NT2/D1 (cell line): ENCODE results near the gene DLG2.

ENCODE experiments used
- DNase-seq: peaks from one replicate; pipeline ENCODE4 v3.0.0-alpha.2; 2011; ENCODE audit warnings: low read depth, low spot score
- H3K27me3 ChIP-seq: 2 replicates; pipeline ENCODE4 v1.6.0; 2011; ENCODE audit warnings: mild to moderate bottlenecking; ENCODE audit not compliant: insufficient read length, insufficient read depth
- H3K36me3 ChIP-seq: 2 replicates; pipeline ENCODE4 v1.6.1; 2011; ENCODE audit warnings: mild to moderate bottlenecking, low read length, mixed read lengths; ENCODE audit not compliant: insufficient read depth, insufficient read length
- H3K4me1 ChIP-seq: 2 replicates; pipeline ENCODE4 v1.5.1; 2011; ENCODE audit not compliant: insufficient read depth, insufficient read length
- H3K4me3 ChIP-seq: 2 replicates; pipeline ENCODE4 v1.5.1; 2011; ENCODE audit warnings: low read depth; ENCODE audit not compliant: insufficient read length
- H3K9ac ChIP-seq: 2 replicates; pipeline ENCODE4 v1.6.0; 2011; ENCODE audit warnings: low read depth; ENCODE audit not compliant: insufficient read length
- H3K9me3 ChIP-seq: 2 replicates; pipeline ENCODE4 v1.5.1; 2011; ENCODE audit warnings: mild to moderate bottlenecking, low read length; ENCODE audit not compliant: insufficient read depth
- SUZ12 ChIP-seq: IDR thresholded peaks from 2 replicates; pipeline ENCODE4 v1.6.1; 2011; ENCODE audit not compliant: insufficient read length, insufficient read depth; ENCODE audit errors: extremely low read depth
- YY1 ChIP-seq: IDR thresholded peaks from 2 replicates; pipeline ENCODE4 v1.6.1; 2011; ENCODE audit not compliant: insufficient read length, insufficient read depth
- ZNF274 ChIP-seq: IDR thresholded peaks from 2 replicates; pipeline ENCODE4 v1.6.1; 2011; ENCODE audit warnings: mild to moderate bottlenecking, low read depth, low read length

DLG2 gene

DNA sequence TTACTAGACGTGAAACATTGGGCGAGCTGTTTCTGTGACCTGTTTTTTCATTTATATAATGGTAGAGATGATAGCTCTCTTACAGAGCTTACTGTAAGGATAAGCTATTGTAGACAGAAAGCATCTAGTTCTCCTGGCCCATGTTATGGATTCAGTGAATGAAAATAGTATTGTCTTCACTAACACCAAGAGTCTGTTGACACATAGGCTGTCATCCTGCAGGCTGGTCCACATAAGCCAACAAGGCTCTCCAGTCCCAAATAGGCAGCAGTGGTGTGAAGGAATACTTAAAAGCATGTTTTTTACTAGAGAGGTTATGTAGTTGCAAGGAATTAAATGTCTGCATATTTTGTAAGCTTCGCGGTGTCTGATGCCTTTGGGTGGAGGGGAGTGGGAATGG, 1963.2 kb downstream of the DLG2 start:
- Histone ChIP-seq H3K9ac (no peak overlapping the region), H3K4me1 (no peaks in the 10 kb centered on the region), H3K9me3 (no peaks in the 10 kb centered on the region), H3K36me3 (no peaks in the 10 kb centered on the region), H3K27me3 (no peaks in the 10 kb centered on the region), H3K4me3 (no peak overlapping the region)
- no peak for DNase-seq
- no peak for TF ChIP-seq SUZ12
- TF ChIP-seq YY1: no peak
- TF ChIP-seq ZNF274: no peak

DNA sequence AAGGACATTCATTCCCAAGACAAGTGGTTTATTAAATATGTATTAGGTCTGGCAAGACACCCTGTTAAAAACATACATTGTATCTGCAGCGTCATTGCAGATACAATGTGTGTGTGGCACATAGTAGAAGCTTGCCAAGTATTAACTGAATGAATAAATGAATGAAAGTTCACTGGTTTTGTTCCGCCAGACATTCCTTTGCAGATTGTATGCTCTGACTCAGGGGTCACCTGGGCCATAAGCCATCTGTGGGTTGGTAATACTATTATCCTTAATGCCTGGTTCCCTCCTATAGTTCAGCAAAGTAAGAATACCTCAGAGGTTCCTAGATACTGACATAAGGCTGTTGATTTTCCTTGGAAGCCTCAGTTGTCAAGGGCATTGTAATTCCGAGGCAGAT, 1963.7 kb downstream of the DLG2 start:
- Histone ChIP-seq H3K9me3 (no peaks in the 10 kb centered on the region), H3K36me3 (no peaks in the 10 kb centered on the region), H3K4me3 (no peak overlapping the region), H3K9ac (no peak overlapping the region), H3K4me1 (no peaks in the 10 kb centered on the region), H3K27me3 (no peaks in the 10 kb centered on the region)
- DNase-seq: no peak
- TF ChIP-seq ZNF274 (no peak), SUZ12 (no peak), YY1 (no peak)

DNA sequence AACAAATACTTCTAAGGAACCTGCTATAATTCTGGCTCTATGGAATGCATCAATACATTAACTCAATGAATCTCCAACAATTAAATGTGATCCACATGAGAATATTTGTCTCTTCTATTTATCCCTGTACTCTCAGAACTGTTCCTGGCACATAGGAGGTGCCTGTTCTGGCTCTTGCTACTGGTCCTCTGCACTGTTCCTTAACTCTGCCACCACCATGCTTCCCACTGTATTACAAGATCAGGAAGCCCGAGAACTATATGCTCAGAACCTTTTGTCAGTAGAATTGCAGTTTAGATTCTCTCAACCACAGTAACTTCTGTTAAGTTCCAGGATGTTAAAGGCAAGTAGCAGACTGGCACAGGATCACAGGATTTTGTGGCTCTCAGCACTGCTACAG, 1964.7 kb downstream of the DLG2 start:
- no peak for DNase-seq
- Histone ChIP-seq H3K9me3 (no peaks in the 10 kb centered on the region), H3K27me3 (no peaks in the 10 kb centered on the region), H3K9ac (no peak overlapping the region), H3K4me3 (no peak overlapping the region), H3K4me1 (no peaks in the 10 kb centered on the region), H3K36me3 (no peaks in the 10 kb centered on the region)
- TF ChIP-seq SUZ12: no peak

DNA sequence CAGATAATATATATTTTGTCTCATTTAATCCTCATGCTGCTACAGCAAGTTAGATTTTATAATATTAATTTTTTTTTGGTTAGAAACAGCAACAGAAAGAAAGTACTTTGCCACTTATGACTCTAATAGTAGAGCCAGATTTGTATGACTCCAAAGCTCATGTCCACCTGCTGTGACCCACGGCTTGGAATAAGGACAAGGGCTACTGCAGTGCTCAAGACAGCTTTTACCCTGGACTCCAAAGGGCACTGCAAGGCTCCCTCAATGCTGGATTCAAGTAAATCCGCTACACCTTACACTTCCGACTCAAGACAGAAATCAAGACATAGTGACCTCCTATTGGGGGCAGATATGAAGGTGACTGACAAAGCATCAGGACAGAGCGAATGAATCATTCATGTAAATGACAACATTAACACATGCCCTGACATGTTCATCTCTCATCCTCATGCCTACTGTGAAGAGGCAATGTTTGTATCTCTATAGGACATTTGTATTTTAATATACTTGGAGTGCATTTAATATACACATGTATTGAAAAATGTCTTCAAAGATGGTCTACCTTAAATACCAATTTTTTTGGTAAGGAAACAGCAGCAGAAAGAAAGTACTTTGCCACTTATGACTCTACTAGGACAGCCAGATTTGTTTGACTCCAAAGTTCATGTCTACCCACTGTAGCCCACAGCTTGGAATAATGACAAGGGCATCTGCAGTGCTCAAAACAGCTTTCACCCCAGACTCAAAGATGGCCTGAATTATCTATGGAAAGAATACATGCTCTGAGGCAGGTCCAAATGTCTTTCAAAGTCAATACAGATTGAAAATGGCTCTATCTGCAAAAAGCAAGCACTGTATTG, 1965.4 kb downstream of the DLG2 start:
- Histone ChIP-seq H3K27me3 (no peaks in the 10 kb centered on the region), H3K36me3 (no peaks in the 10 kb centered on the region), H3K9ac (no peak overlapping the region), H3K4me1 (no peaks in the 10 kb centered on the region), H3K4me3 (no peak overlapping the region), H3K9me3 (no peaks in the 10 kb centered on the region)
- no peak for TF ChIP-seq SUZ12
- TF ChIP-seq YY1: no peak
- no peak for TF ChIP-seq ZNF274
- no peak for DNase-seq

DNA sequence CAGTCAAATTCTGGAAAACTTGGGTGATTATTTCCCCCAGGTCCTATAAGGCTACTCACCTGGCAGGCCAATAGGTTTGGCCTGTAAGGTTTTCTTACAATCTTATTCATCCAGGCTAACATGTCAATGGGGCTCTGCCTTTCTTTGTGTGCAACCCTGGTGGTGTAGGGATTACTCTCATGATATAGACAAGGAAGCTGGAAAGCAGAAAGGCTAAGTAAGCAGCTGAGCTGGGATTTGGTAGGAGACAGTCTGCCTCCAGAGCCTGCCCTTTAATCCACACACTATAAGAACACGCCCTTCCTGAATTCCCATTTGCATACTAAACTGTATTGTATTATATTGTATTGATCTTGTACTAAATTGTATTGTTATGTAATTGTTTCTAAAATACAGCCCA, 1967.7 kb downstream of the DLG2 start:
- no peak for DNase-seq
- Histone ChIP-seq H3K4me1 (no peaks in the 10 kb centered on the region), H3K4me3 (no peak overlapping the region), H3K9me3 (no peaks in the 10 kb centered on the region), H3K9ac (no peak overlapping the region), H3K27me3 (no peaks in the 10 kb centered on the region), H3K36me3 (no peaks in the 10 kb centered on the region)
- TF ChIP-seq ZNF274: no peak
- no peak for TF ChIP-seq SUZ12
- TF ChIP-seq YY1: no peak

DNA sequence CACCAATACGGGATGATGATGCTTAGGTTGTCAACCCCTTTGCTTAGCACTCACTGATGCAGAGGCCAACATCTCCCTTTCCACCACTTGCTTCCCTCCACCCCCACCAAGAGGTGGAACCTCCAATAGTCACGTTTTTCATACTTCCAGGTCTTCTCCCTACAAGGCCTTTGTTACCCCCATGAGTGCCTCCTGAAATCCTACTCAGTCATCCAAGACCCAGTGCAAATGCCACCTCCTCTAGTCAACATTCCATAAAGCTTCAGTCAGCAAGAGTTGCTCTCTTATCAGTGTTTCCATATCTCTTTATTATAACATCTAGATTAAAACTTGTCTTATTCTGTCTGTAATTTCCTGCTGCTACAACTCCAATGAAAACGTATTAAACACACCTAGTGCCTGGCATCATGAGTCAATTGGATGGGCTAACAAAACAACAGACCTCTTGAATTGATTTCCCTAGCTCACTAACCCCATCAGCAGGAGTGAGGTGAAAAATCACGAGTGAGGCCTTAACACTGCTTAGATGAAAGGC, 1970.3 kb downstream of the DLG2 start:
- no peak overlapping the region for H3K9ac ChIP-seq
- no peaks in the 10 kb centered on the region for H3K36me3 ChIP-seq
- no peak overlapping the region for H3K4me3 ChIP-seq
- no peaks in the 10 kb centered on the region for H3K4me1 ChIP-seq
- no peaks in the 10 kb centered on the region for H3K9me3 ChIP-seq
- H3K27me3 ChIP-seq: no peaks in the 10 kb centered on the region
- TF ChIP-seq ZNF274: no peak
- no peak for TF ChIP-seq SUZ12
- TF ChIP-seq YY1: no peak
- no peak for DNase-seq

DNA sequence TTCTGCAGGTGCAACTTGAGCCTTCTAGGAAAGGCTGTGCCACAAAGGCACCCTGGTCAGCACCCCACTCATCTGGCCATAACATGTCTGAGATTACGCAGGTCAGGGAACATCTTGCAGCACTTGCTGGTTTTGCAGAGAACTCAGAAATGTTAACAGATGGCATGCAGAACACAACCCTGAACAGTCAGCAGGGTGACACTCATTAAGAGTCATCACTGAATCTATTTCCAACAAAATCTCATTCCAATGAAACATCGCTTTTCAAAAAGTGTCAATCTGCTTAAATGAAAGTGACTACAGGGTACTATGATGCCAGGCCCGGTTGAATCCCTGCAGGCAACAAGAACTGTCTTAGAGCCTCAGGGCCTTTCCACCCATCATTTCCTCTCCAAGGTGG, 1971.2 kb downstream of the DLG2 start:
- Histone ChIP-seq H3K4me3 (no peak overlapping the region), H3K9me3 (no peaks in the 10 kb centered on the region), H3K27me3 (no peaks in the 10 kb centered on the region), H3K4me1 (no peaks in the 10 kb centered on the region), H3K9ac (no peak overlapping the region), H3K36me3 (no peaks in the 10 kb centered on the region)
- no peak for DNase-seq
- TF ChIP-seq YY1: no peak
- TF ChIP-seq ZNF274: no peak
- no peak for TF ChIP-seq SUZ12

DNA sequence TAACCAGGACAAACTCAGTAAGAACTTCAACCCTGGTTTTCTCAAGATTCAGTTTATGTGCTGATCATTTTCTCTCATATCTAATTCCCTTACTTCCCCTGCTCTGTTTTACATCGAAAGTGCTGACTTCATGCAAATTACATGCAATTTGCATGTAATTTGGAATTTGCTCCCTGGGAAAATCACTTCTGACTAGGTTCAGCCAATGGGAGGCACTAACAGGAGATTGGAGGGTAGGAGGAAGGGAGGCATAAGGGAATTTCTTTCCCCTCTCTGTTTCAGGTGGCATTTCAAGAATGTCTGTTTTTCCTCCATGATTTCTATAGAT, 1977.7 kb downstream of the DLG2 start:
- H3K4me3 ChIP-seq: no peak overlapping the region
- no peaks in the 10 kb centered on the region for H3K27me3 ChIP-seq
- no peak overlapping the region for H3K9ac ChIP-seq
- no peaks in the 10 kb centered on the region for H3K9me3 ChIP-seq
- TF ChIP-seq SUZ12: no peak
- TF ChIP-seq ZNF274: no peak
- no peak for TF ChIP-seq YY1
- peak; percentile 11 for DNase-seq
- no peaks in the 10 kb centered on the region for H3K4me1 ChIP-seq
- H3K36me3 ChIP-seq: no peaks in the 10 kb centered on the region
